Adrenal gland (tissue), 5 donors: ENCODE data around the gene FCGR3B.

Source experiments
- CTCF ChIP-seq, 6 experiments: fragments of 450-650 bp in 4 of 6; fragments of 200-600 bp in 2 of 6; sonication (generic) in 1 of 6; IDR thresholded peaks; 1 replicate in 5 of 6; 2 replicates in 1 of 6; pipeline versions ENCODE4 v1.5.1 to v1.8.0; 2016 to 2021; ENCODE audit warnings: antibody characterized with exemption in 6 of 6, mild to moderate bottlenecking in 2 of 6, moderate library complexity in 1 of 6
- POLR2A ChIP-seq, 2 donors: fragments of 450-650 bp; IDR thresholded peaks; one replicate each; pipeline ENCODE4 v1.6.1; 2017; ENCODE audit warnings: antibody characterized with exemption in 2 of 2, mild to moderate bottlenecking in 2 of 2, moderate library complexity in 1 of 2
- donor health status: DM: no; HTN: no; CAD: no.

DNA sequence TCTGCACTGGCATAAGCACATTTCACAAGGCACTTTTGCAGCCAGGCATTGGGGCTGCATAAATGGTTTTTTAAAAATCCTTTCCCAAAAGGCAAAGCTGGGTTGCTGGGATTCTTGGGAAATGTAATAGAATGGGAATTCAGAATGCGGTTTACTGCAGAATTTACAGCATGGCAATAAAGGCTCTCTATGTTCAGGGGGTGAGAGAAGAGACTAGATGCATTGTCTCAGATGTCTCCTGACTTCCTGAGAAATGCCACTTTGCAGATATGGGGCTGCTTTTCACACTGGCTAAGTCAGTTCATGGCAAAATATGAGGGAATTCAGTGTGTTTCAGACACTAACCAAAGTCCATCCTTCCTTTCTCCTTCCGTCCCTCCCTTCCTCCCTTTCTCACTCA is 45.5 kb upstream of the FCGR3B start:
- no peak for TF ChIP-seq CTCF (IDR thresholded peaks at IDR 0.05)
- no peak for TF ChIP-seq POLR2A (IDR thresholded peaks at IDR 0.05)
